COR-L47 (cell line): ENCODE results near the gene ACOT7.
"Not testable (repeated sequence)": the region's sequence is repeated elsewhere in the genome, so short reads cannot be mapped to it uniquely, and the experiment has no call there.

Experiments
- DNase-seq: peaks from one replicate; lab custom pipeline; 2025; lab: John Stamatoyannopoulos, UW

The ACOT7 gene

DNA sequence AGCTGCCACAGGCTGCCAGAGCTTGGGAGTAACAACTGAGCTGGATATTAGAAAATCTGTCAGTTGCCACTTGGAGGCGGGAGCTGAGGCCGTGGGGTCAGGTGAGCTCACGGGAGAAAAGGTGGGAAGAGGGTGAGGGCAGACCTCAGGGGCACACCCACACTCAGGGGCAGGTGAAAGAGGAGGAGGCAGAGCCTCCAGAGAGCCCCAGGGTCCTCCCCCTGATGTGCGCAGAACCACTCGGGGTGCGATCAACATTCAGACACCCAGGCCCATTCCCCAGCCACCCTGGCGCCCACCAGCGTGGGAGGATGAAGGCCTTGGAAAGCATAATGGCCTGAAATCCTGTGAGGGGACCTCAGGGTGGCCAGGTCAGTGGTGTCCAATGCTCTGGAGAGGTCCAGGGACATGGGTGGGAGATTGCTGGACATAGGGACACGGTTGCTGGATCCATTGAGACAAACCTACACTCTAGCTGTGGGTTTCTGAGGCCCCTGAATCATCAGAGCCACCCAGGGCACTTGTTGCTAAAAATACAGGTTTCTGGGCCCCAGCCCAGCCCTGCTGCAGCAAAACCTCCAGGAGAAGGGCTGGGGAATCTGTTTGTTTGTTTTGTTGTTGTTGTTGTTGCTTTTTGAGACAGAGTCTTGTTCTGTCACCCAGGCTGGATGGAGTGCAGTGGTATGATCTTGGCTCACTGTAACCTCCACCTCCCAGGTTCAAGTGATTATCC, 83.3 kb downstream of the ACOT7 start:
- no peak for DNase-seq

- DNase-seq = no peak
Measured at GRCh38 chr1:6309564-6309963, 84.0 kb downstream of the ACOT7 start.

- no peak for DNase-seq
Measured at GRCh38 chr1:6308449-6308848, 85.1 kb downstream of the ACOT7 start.

- DNase-seq = not testable (repeated sequence)
Measured at GRCh38 chr1:6307682-6308081, 85.9 kb downstream of the ACOT7 start.

GRCh38 chr1:6307099-6307498, 86.5 kb downstream of the ACOT7 start:
- DNase-seq = no peak

DNA sequence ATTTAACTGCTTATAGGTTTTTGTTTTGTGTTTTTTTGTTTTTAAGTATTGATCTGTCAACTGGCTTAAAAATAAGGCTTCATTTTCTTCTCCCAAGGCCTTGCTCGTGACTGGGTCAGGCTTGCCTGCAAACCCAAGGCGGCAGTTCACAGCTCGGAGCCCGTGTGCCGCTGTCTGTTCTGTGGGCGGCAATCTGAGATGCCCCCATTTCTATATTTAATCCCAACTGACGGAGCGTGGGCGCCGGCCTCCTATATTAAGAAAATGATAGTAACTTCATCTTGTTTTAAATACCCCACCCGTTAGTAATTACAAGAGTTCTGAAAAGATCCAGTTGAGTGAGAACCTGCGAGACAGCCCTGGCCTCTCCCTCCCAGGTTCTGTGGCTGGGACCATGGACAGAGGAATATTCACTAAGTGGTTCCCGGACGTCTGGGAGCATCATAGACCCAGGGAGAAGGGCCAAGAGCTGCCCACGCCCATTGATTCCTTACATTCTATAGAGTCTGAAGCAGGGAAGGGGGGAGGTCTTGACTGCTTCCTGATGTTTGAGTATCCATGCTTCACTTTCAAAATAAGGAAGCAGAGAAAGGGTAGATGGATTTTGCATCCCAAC, 90.1 kb downstream of the ACOT7 start:
- no peak for DNase-seq

- no peak for DNase-seq
Measured at GRCh38 chr1:6302568-6302967, 91.0 kb downstream of the ACOT7 start.

DNA sequence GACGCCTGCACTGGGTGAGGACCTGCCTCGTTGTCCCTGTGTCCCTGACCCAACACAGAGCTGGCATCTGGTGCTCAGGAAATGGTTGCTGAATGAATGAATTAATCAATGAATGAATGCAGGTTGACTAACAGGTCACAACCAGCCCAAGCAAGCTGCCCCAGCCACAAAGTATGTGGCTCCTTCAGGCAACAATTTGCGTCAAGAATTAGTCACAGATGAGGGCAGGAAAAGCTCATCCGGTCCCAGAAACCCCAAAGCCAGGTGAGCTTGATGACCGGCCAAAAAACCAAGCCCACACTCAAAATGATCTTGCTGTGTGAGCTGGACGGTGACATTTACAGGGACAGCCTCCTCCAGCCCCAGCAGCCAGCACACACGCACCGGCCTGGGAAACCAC, 92.0 kb downstream of the ACOT7 start:
- no peak for DNase-seq

DNA sequence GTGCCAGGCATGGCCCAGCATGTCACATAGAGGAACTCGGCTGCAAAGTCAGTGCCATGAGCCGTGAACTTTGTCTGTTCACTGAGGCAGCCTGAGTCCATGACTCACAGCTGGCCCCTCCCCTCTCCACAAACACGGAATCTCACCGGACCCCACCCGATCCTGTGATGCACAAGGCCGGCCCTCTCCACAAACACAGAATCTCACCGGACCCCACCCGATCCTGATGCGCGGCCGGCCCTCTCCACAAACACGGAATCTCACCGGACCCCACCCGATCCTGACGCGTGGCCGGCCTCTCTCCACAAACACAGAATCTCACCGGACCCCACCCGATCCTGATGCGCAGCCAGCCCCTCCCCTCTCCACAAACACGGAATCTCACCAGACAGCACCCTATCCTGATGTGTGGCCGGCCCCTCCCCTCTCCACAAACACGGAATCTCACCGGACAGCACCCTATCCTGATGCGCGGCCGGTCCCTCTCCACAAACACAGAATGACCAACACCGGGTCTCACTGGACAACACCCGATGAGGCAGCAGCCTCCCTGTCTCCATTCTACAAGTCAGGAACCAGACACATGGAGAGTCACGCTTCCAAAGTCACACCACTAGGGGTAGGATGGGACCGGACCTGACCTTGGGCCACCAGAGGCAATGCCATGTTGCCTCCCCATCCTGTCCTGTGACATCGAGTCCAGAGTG, 93.1 kb downstream of the ACOT7 start:
- DNase-seq = no peak

GRCh38 chr1:6299557-6300165, 93.9 kb downstream of the ACOT7 start:
- DNase-seq = no peak

GRCh38 chr1:6298940-6299465, 94.6 kb downstream of the ACOT7 start:
- DNase-seq = no peak

DNA sequence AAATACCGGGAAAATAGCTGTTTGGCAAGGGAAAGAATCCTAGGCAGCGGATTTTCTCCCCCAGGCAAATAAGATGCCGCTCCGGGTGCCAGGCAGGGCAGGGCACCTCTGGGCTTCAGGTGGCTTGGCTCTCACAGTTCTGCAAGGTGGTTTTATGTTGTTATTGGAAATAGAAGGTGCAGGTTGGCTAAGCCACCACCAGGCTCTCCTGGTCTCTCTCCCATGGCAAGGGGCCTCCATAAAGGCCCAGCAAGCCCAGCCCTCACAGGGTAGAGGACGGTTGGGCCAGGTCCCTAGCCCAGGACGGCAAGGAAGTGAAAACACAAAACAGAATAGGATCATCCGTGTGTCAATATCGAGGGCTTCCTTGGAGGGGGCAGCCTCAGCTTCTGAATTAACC, 95.0 kb downstream of the ACOT7 start:
- DNase-seq = no peak

- DNase-seq = no peak
Measured at GRCh38 chr1:6295910-6296309, 97.7 kb downstream of the ACOT7 start.

- DNase-seq = no peak
Measured at GRCh38 chr1:6294890-6295556, 98.5 kb downstream of the ACOT7 start.

- no peak for DNase-seq
Measured at GRCh38 chr1:6294080-6294889, 99.3 kb downstream of the ACOT7 start.

GRCh38 chr1:6292102-6292501, 101.5 kb downstream of the ACOT7 start:
- no peak for DNase-seq

- no peak for DNase-seq
Measured at GRCh38 chr1:6288665-6289064, 104.9 kb downstream of the ACOT7 start.

DNA sequence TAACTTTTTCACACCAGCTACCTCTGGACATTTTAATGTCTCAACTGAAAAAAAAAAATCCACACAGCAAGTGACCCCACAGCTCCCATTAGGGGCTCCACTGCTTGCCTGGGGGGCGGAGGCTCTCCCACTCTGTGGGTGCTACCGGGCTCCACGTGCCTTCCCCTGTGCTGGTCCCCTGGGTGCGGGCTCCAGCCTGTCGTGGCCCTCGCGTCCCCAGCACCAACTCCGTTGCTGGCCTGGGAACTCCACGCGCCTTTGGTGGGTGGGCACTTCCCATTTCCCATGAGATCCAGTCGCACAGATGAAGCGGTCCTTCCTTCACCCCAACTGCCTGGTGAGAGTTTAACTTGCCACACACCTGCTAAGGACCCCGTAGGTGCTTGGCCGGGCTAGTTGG, 105.5 kb downstream of the ACOT7 start:
- DNase-seq = no peak

GRCh38 chr1:6287431-6287886, 106.1 kb downstream of the ACOT7 start:
- no peak for DNase-seq

GRCh38 chr1:6287029-6287428, 106.5 kb downstream of the ACOT7 start:
- DNase-seq = no peak

DNA sequence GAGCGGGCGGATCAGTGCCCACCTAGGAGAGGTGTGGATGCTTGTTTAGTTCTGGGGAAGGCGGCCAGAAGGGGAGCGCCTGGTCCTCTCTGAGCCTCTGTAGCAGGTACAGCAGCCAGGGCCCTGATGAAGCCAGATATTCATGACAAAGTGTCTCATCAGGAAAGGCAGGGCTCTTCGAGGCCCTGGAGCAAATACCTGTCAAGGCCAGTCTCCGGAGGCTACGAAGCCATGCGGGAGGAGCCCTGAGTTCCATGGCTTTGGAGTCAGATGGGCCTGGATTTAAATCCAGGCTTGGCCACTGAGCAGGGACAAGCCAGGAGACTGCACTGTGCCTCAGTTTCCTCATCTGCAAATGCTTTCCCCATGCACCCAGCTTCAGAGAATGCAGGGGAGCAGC, 107.3 kb downstream of the ACOT7 start:
- no peak for DNase-seq
